ENCODE measurements around the gene FAM89B.
A peak's percentile ranks its signal among the peaks of the same experiment; 100 is the strongest.
"Not testable (repeated sequence)": the region's sequence is repeated elsewhere in the genome, so short reads cannot be mapped to it uniquely, and the experiment has no call there.

Gene FAM89B

DNA sequence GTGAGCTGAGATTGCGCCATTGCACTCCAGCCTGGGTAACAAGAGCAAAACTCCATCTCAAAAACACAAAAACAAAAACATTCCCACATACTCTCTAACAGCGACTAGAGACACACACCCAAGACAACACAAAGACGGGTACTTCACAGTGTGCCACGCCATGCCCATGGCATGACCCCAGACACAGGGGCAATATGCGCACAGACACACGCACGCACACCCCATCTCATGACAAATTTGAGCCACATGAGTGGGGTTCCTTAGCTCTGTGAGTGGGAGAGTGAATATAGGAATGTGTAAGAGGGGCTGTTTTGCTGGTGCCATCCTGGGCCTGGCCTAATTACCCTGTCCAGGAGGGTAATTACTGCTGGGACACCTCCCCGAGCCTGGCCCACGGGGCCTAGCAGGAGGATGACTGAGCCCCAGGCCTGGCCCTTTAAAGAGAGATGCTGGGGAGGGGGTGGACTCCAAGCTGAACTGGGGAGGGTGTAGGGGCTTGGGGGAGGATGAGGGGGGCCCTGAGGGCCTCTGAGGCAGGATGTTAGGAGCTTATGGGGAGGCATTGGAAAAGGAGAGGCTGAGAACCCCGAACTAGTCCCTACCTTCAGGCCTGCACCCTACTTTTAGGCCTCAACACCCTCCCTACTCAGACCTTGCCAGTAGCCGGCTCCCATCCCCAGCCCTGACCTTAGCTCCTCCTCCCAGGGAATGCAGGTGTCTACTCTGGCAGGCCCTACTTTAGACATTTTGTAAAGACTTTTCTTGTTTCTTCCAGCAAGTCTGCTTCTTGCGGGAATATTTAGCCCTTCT lies 15.7 kb upstream of the FAM89B start:
- DNase-seq (ENCODE audit: low read depth in 2 of 2) = no peak

DNA sequence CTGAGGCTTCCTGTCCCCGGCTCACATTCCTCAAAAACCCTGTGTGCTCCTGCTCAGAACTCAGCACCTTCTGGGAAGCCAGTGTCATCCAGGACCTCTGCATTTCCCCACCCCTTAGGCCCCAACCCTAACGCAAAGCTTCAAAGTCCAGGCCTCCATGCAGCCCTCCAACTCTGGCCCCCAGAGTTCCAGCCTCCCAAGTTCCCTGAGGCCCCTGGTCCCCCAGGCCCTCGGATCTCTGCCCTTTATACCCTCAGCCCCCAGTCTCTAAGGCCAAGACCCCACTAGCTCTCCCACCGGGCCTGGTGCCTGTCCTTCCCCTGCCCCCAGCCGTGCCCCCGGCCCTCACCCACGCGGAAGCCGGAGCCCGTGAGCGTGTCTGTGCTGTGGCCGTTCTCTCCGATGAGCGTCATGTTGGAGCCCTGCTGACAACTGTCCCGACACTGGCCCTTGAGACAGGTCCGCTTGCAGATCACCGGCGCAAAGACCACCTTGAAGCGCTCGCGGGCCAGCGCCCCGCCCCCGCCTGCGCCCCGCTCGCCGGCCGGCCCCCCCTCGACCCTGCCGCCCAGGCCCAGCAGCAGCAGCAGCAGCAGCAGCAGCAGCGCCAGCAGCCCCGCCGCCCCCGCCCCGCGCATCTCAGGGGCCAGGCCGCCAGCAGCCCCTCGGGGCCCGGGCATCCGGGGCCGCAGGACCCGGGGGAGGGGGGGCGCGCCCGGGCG lies 14.9 kb upstream of the FAM89B start:
- no peak for DNase-seq (ENCODE audit: low read depth in 2 of 2)

DNA sequence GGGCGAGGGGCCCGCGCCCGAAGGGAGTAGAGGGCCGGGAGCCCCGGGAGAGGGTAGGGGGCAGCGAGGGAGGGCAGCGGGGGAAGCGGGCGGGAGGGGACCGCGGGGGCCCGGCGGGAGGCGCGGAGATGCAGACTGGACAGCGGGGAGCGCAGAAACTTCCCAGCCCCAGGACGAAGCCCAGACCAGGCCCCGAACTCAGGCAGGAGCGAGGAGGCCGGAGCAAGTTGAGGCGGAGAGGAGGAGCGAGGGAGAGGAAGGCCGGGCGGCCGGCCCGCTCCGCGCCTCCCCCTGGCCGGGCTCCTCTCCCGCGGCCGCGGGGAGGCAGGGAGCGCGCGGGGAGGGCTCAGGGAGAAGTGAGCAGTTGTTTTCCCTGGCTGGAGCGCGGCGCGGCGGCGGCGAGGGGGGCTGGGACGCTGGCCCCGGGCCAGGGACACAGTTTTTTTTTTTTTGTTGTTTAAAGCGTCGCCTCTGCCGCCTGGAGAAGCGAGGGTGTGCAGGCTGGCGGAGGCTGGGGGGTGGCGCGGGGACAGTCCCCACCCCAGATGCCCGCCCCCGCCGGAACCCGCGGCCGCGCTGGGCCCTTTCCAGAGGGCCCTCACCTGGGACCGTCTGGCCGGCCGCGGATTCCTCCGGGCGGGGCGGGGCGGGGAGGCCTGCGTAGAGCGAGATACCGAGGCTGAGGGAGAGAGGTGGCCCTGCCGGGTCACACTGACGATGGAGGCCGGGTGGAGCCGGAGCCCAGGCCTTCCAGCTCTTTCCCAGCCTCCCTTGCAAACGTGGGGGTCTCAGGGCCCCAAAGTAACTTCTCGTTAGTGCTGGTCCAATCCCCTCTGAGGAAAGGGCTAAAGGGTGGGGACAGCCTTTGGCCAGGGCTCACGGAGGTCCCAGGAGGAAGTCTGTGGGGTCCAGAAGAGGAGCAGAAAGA lies 14.1 kb upstream of the FAM89B start, which contains the start of gene LTBP3:
Gene LTBP3 (minus strand): TSS at position 358 of the 928 bp plus-strand sequence. CDS start 400 bp downstream, outside the sequence.
- no peak for DNase-seq (ENCODE audit: low read depth in 2 of 2)

DNA sequence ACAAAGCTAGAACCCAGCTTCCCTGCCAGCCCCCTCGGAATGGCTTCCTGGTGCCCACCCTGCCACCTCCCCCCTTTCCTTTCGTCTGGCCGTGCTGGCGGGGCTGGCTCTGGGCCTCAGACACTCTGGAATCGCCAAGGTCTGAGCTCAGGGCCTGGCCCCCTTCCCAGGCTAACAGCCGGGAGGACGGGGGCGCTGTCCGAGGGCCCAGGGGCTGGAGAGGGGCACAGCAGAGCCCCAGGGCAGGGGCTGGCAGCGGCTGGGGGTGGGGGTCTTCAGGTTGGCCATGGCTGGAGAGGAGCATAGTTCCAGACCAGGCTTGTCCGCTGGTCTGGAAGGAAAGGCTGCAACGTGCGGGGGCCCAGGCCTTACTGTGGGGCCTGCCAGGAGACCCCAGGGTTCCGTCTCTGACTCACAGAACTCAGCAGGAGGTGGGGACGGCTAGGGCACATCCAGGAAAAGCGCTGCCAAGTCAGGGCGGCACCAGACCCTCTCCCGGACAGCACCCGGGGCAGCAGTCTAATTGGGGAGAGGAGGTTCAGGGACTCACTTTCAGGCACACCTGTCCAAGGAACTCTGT lies 13.3 kb upstream of the FAM89B start:
- no peak for DNase-seq (ENCODE audit: low read depth in 2 of 2)

DNA sequence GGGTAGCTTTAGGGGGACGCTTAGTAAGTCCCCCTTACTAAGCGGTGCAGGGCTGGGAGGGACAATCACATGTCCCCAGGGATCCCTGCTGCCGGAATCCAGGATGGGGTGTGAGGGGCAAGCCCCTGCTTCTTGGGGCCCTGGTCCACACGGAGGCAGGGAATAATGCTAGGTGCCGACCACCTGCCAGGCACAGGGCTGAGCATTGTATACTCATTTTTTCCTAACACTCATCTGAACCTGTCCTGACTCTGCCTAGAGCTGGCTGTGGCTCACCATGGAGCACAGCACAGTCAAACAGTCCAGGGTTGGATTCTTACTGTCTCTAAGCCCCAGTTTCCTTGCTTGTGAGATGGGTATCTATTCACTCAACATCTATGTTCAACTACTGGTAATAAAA lies 12.8 kb upstream of the FAM89B start:
- no peak for DNase-seq (ENCODE audit: low read depth in 2 of 2)

DNA sequence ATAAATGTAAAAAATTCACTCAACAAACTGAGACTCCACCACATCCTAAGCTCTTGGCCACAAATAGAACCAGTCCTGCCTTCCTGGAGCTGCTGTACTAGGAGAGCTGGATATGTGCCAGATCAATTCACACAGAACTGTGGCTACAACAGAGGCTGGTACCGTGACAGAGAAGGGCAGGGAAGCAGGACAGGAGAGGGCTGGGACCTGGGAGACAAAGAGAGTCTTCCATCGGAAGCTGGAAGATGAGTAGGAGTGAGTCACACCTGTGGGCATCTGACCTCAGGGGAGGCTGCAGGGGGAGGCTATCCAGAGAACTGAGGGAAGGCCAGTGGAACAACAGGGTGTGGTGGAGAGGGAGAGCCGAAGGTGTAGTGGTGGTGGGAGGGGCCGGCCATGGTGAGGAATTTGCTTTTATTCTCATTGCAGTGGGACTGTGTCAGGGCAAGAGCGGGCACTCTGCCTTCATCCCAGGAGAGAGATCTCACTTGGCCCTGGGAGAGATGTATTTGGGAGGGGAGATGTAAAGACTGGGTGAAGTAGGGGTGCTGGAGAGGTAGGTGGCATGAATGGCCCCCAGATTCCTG lies 12.3 kb upstream of the FAM89B start:
- no peak for DNase-seq (ENCODE audit: low read depth in 2 of 2)

DNA sequence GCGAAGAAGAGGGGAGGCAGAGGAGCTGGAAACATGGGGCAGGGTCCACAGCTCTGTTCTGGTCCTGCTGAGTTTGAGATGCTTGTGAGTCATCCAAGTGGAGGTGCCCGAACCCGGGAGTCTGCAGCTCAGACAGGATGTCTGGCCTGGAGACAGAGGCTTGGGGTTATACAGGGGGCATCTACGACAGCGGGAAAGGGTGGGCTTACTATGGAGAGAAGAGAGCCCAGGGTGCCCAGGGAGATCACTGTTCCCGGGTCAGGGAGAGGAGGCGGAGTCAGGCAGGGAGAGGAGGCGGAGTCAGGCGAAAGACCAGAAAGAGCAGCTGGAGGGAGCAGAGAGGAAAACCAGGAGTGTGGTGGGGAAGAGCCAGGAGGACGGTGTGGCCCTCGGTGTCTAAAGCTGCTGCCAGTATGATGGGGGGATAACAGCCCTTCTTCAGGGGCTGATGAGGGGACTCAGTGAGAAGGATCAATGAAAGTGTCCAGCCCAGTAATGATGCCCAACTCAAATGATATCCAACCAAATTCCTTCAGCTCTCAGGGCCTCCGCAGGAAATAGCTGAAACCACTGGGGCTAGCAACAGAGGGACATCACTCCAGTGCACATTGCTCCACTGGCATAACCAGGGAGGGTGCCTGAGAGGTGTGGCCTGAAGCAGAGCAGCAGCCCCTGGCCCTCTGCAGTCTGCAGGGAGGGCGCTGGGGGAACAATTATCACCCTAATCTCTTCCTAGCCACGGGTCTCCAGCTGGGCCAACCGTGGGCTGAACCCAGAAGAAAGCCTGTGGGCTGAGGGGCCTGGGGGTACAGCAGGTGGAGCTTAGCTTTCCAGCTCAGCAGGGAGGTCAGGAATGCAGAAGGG lies 11.6 kb upstream of the FAM89B start:
- no peak for DNase-seq (ENCODE audit: low read depth in 2 of 2)

DNA sequence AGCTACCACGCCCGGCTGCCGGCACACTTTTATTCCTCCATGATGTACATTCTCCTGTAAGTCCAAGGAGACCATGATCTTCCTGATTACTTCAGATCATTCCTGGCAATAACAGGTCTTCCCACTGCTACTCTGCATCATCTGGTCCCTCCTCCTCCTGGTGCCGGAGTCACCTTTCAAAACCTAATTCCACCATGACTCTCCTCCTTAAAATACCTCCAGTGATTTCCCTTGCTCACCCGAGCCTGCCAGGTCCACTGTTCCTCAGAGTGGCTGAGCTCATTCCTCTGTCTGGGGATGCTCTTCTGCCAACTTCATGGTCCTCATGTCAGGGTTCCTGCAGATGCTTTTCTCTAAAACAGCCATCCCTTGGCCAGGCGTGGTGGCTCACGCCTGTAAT lies 10.3 kb upstream of the FAM89B start:
- DNase-seq (ENCODE audit: low read depth in 2 of 2) = no peak

DNA sequence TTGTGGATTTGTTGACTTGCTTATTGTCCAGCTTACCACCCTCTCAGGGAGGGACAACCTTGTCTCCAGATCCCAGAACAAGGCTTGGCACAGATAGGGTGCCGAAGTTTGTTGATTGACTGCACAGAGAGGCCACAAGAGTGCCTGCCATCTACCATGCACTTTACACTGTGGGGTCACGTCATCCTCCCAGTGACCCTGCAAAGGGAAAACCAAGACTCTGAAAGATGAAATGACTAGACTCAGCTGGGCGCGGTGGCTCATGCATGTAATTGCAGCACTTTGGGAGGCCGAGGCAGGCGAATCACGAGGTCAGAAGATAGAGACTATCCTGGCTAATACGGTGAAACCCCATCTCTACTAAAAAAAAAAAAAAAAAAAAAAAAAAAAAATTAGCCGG lies 9.6 kb upstream of the FAM89B start:
- no peak for DNase-seq (ENCODE audit: low read depth in 2 of 2)

DNA sequence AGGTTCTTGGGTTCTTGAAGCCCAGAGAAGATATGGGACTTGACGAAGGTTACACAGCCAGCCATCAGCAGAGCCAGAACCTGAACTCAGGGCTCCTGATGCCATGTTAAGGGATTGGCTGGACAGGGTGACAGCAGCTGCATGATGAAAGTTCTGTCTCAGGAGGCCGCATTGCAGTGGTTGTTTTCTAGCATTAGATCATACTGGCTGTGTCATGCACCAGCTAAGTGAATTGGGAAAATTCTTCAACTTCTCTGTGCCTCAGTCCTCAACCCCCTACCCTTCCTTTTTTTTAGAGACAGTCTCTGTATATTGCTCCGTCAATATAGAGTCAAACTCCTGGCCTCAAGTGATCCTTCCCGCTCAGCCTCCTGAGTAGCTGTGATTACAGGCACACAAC lies 8.7 kb upstream of the FAM89B start:
- DNase-seq (ENCODE audit: low read depth in 2 of 2) = no peak

DNA sequence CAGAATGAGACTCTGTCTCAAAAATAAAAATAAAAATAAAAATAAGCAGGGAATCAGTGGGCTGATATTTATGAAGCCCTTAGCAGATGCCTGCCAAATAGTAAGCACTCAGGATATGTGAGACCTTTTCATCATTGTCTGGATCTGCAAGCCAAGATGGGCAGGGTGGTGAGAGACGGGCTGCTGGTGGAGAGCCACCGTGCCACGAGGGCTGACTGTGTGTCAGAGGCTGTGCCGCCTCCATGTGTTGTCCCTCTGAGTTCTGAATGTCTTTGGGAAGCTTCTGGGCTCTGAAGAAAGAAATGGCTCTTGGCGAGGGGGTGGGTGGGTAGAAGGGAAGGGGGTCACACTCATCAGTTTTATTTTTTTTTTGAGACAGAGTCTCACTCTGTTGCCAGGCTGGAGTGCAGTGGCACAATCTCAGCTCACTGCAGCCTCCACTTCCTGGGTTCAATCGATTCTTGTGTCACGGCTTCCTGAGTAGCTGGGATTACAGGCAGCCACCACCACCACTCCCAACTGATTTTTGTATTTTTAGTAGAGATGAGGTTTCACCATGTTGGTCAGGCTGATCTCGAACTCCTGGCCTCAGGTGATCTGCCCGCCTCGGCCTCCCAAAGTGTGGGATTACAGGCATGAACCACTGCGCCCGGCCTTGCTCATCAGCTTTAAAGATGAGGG lies 7.3 kb upstream of the FAM89B start:
- DNase-seq (ENCODE audit: low read depth in 2 of 2) = not testable (repeated sequence)

DNA sequence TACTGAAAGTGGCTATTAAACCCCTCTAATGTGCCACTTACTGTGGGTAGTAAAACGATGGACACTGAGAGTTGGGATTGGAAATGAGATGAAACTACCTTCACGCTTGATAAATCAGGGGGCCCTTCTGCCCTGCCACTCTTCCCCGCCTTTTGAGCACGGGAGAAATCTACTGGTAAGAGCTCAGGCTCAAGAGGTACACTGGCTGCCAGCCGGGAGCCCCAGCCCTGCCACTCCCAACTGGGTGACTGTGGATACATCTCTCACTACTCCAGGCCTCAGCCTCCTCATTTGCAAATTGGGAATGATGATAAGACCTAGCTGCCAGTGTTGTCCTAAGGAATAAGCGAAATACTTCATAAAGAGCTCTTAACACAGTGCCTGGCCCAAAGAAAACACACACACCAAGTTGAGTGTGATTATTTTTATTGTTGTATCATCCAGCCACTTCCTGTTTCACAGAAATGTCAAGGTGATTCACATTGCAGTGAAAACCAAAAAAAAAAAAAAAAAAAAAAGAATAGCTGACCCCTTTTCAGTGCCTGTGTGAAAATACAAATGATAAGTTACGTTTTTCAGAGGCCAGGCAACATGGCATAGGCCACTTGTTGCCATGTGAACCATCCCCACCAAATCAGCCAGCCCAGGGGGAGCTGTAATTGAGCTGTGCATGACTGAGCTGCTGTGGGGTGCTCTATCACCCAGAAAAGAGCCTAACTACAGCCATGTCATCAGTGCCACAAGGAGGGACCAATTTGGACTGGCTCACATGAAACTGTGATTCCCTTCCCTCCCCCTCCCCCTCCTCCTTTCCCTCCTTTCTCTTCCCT lies 6.5 kb upstream of the FAM89B start:
- no peak for DNase-seq (ENCODE audit: low read depth in 2 of 2)

DNA sequence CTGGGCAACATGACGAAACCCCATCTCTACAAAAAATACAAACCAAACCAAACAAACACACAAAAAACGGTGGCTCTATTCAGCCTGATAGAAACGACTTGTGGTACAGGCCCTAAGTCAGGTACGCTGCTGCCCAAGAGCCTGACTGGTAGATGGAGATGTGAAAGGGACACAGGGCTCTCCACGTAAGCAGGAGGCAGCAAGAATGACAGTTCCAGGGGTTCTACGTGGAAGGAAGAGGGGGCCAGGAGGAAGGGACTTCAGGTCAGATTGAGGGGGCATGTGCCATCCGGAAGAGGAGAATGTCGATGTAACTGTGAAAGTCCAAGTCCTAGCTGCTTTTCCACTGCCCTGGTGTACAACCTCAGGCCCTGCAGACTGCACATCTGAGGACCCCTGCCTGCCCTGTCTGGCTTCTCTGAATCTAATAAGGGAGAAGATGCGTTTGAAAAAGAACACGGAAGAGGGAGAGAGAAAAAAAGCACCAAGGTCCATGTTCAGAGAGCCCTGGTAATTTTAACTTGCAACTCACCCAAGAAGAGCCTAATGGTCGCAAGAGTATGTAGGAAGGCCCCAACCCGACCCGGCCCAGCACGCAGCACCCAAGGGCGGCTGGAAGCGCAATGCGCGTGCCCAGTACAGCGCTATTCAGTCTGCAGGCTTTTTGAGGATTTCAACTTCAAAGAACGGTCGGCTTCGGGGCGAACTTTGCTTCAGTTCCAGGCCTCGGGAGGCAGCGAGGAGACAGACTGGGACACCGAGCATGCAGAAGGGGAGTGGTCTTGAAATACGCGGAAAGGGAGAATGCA lies 3.0 kb upstream of the FAM89B start:
- no peak for DNase-seq (ENCODE audit: low read depth in 2 of 2)

DNA sequence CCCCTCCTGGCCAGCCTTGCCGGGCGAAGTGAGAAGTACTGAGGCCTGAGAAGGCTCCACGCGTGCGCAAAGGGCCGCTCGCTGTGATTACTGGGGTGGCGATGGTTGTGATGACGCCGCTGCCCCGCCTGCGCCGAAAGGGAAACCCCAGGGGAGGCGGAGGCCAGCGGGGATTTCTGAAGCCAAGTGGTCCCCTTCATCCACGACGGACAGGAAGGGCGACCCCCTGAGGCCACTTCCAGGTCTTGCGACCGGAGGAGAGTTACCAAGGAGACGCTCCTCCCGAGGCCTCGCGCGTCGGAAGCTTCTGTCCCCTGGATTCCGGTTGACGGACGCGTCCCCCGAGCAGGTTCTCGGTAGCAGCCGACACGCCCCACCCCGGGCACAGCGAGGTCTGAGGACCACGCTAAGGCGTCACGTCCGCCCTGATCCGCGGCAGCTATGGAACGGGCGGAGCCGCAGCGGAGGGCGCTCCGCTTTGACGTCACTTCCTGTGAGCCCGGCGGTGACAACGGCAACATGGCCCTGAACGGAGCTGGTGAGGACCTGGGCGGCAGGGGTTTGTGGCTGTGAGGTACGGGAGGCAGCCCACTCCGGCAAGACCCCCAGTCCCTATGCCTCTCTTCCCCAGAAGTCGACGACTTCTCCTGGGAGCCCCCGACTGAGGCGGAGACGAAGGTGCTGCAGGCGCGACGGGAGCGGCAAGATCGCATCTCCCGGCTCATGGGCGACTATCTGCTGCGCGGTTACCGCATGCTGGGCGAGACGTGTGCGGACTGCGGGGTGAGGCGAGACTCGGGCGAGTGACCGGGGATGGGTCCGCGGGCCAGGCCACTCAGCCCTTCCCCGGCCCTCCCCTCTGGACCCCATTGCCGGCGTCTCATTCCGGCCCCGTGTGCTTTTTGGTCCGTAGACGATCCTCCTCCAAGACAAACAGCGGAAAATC lies 2.1 kb upstream of the FAM89B start, which contains the start of gene ZNRD2:
Gene ZNRD2 (plus strand): TSS at position 505 of the 946 bp plus-strand sequence. CDS start 15 bp downstream, at position 520.
- peak; percentile 94 to 98 for DNase-seq (ENCODE audit: low read depth in 2 of 2)

DNA sequence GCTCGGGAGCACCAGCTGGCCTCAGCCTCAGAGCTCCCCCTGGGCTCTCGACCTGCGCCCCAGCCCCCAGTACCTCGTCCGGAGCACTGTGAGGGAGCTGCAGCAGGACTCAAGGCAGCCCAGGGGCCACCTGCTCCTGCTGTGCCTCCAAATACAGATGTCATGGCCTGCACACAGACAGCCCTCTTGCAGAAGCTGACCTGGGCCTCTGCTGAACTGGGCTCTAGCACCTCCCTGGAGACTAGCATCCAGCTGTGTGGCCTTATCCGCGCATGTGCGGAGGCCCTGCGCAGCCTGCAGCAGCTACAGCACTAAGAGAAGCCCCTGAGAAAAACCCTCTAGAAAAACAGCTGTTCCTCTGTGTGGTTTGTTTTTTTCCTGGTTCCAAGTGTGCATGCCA lies 918 bp upstream of the FAM89B start:
- no peak for DNase-seq (ENCODE audit: low read depth in 2 of 2)

DNA sequence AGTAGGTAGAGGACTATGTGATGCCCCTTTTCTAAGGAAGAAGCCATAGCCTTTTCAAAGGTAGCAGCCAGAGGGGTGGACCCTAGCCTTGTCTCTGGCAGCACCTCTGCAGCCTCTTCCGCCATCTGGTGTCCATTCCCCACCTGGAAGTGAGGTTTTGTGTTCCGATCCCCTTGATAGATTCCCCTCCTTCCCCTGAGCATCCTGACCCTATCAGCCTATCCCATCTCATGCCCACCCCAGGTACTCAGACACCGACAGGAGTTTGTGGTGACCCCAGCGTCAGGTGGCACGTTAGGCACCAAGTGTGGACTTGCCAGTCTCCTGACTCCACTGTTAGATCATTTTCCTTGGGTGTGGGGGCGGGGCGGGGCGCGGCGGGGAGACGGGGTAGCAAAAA lies 398 bp upstream of the FAM89B start:
- no peak for DNase-seq (ENCODE audit: low read depth in 2 of 2)

Measured in activated CD8-positive, alpha-beta memory T cell treated with anti-CD3 and anti-CD28 coated beads for 4 hours (primary cell).